Measurements from ENCODE around the gene RCC1. TPM values are rescaled to one million over a fixed set of nuclear protein-coding genes. Genes with fewer than 3 reads are reported as not detected.
A peak's percentile ranks its signal among the peaks of the same experiment; 100 is the strongest.

RCC1 gene
- total RNA-seq, 1 experiment from 2014 or later, result 96.5 TPM

DNA sequence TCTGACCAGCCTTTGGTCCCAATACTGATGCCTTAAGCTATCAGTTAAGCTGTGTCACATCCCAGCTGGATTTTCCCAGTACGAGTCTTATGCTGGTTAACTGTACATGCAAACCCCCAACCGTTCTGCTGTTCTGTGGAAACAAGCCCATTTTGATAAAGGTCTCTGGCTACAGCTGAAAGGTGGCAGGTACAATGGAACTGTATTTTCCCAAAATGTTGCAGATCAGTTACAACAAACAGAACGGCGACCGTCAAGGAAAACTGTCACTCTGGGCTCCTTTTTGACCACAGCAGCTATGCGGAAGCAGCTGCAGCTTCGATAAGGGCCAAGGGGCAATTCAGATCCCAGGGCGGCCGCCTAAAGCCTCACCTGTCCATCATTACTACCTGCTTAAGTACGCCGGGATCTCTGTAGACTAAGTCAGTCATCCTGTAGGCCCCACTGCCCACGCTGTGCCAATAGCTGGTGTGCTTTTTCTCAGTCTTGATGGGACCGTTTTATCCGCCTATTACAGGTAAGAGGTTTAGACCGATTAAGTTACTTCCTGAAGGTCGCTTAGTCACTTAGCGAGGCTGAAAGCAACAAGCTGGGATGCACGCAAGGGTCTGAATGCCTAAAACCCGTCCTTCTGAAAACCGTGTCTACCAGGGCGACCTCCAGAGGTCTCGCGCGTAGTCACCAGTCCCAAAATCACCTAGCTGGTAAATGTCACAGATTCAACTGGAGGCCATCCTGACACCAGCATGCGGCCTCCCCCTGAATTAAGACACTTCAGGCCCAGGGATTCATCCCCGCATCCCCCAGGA, 75.1 kb downstream of the RCC1 start:
- peaks cover 27% of the 10 kb centered on the region for H3F3A ChIP-seq (ENCODE audit: low read length, unreplicated experiment)
- peak overlapping the region; percentile 92 for H3K4me2 ChIP-seq (ENCODE audit: low read length)
- H3K36me3 ChIP-seq (ENCODE audit: low read depth, low read length), result peaks cover 43% of the 10 kb centered on the region
- ChIA-PET CTCF (interaction anchor here (0.6 to 1.9 kb wide), 2 partner anchors 21 to 62 kb away, joined by 3 to 10 read pairs; no protein-coding TSS in a partner anchor), POLR2A (ENCODE audit: unreplicated experiment) (interaction anchor here (0.5 to 1.9 kb wide), 9 partner anchors 14 to 332 kb away, joined by 3 to 38 read pairs (median 6); partner anchors contain the start of gene TRNAU1AP)
- intact Hi-C loops (cut with micrococcal nuclease), result loop anchor here (1.0 to 5.0 kb wide), 4 partner anchors 18 to 334 kb away; no protein-coding TSS in a partner anchor
- H3K4me1 ChIP-seq (ENCODE audit: insufficient read depth, low read length), result peaks cover 15% of the 10 kb centered on the region
- H3K27me3 ChIP-seq (ENCODE audit: low read length), result no peaks in the 10 kb centered on the region
- ATAC-seq (peak; percentile 16), DNase-seq (peak; percentile 47)
- H3K27ac ChIP-seq (ENCODE audit: low read length), result peak overlapping the region; percentile 66
- peaks cover 39% of the 10 kb centered on the region for H3K79me2 ChIP-seq (ENCODE audit: low read length)
- H3K9me2 ChIP-seq (replicated peaks; ENCODE audit: low read length), result no peaks in the 10 kb centered on the region
- TSS peak; percentile 68 for BruUV-seq (replicated peaks)
- peaks cover 40% of the 10 kb centered on the region for H4K20me1 ChIP-seq (ENCODE audit: low read length)
- no peak for TF ChIP-seq EZH2phosphoT487 (IDR thresholded peaks at IDR 0.05; ENCODE audit: borderline replicate concordance, low read length)
- TF ChIP-seq, protein P1, sequence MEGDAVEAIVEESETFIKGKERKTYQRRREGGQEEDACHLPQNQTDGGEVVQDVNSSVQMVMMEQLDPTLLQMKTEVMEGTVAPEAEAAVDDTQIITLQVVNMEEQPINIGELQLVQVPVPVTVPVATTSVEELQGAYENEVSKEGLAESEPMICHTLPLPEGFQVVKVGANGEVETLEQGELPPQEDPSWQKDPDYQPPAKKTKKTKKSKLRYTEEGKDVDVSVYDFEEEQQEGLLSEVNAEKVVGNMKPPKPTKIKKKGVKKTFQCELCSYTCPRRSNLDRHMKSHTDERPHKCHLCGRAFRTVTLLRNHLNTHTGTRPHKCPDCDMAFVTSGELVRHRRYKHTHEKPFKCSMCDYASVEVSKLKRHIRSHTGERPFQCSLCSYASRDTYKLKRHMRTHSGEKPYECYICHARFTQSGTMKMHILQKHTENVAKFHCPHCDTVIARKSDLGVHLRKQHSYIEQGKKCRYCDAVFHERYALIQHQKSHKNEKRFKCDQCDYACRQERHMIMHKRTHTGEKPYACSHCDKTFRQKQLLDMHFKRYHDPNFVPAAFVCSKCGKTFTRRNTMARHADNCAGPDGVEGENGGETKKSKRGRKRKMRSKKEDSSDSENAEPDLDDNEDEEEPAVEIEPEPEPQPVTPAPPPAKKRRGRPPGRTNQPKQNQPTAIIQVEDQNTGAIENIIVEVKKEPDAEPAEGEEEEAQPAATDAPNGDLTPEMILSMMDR (conservative IDR thresholded peaks at IDR 0.05; ENCODE audit: low read depth, low read length), result peak; percentile 36; the same call in 1 of the 2 replicates
- H2AFZ ChIP-seq (ENCODE audit: low read length), result no peak overlapping the region
- H3K9me3 ChIP-seq (ENCODE audit: low read length), result no peaks in the 10 kb centered on the region
- peak overlapping the region; percentile 99 for H3K4me3 ChIP-seq (ENCODE audit: low read length)
- peak overlapping the region; percentile 99 for H3K9ac ChIP-seq (ENCODE audit: low read length)

- H3K27me3 ChIP-seq (ENCODE audit: low read length), result no peaks in the 10 kb centered on the region
- ATAC-seq (peak; percentile 94), DNase-seq (peak; percentile 95)
- H3K9me2 ChIP-seq (replicated peaks; ENCODE audit: low read length), result no peaks in the 10 kb centered on the region
- TF ChIP-seq EZH2 (IDR thresholded peaks at IDR 0.05; ENCODE audit: low read length, unreplicated experiment), result no peak
- TF ChIP-seq, protein P1 (conservative IDR thresholded peaks at IDR 0.05; ENCODE audit: low read depth, low read length), result 0 out of 2 replicates have a peak, but pooled peaks have one; percentile 7
- no peak for TF ChIP-seq EZH2phosphoT487 (IDR thresholded peaks at IDR 0.05; ENCODE audit: borderline replicate concordance, low read length)
- H3K4me2 ChIP-seq (ENCODE audit: low read length), result peak overlapping the region; percentile 92
- intact Hi-C loops (cut with micrococcal nuclease), result loop anchor here (1.0 to 5.0 kb wide), 4 partner anchors 17 to 334 kb away; no protein-coding TSS in a partner anchor
- peak overlapping the region; percentile 99 for H3K4me3 ChIP-seq (ENCODE audit: low read length)
- peaks cover 43% of the 10 kb centered on the region for H3K36me3 ChIP-seq (ENCODE audit: low read depth, low read length)
- H3K9ac ChIP-seq (ENCODE audit: low read length), result peak overlapping the region; percentile 99
- H3F3A ChIP-seq (ENCODE audit: low read length, unreplicated experiment), result peaks cover 27% of the 10 kb centered on the region
- ChIA-PET POLR2A (ENCODE audit: unreplicated experiment) (interaction anchor here (0.5 to 1.9 kb wide), 14 partner anchors 13 to 453 kb away, joined by 3 to 38 read pairs (median 6); partner anchors contain the start of gene TRNAU1AP), CTCF (interaction anchor here (0.7 to 1.9 kb wide), 3 partner anchors 21 to 64 kb away, joined by 3 to 10 read pairs (median 4); no protein-coding TSS in a partner anchor)
- peaks cover 40% of the 10 kb centered on the region for H4K20me1 ChIP-seq (ENCODE audit: low read length)
- peak overlapping the region; percentile 88 for H2AFZ ChIP-seq (ENCODE audit: low read length)
- H3K79me2 ChIP-seq (ENCODE audit: low read length), result peaks cover 39% of the 10 kb centered on the region
- no peaks in the 10 kb centered on the region for H3K9me3 ChIP-seq (ENCODE audit: low read length)
- peak overlapping the region; percentile 66 for H3K27ac ChIP-seq (ENCODE audit: low read length)
- H3K4me1 ChIP-seq (ENCODE audit: insufficient read depth, low read length), result peaks cover 15% of the 10 kb centered on the region
- no TSS peak for BruUV-seq (replicated peaks)
Observed at GRCh38 chr1:28581531-28582247, 75.8 kb downstream of the RCC1 start.
